Measurements from ENCODE around the gene TOR3A. TPM values are rescaled to one million over a fixed set of nuclear protein-coding genes. Genes with fewer than 3 reads are reported as not detected.

TOR3A gene
- total RNA-seq, 4 donors from 2014 or later = 31.9 to 48.8 (median 34.4) TPM

DNA sequence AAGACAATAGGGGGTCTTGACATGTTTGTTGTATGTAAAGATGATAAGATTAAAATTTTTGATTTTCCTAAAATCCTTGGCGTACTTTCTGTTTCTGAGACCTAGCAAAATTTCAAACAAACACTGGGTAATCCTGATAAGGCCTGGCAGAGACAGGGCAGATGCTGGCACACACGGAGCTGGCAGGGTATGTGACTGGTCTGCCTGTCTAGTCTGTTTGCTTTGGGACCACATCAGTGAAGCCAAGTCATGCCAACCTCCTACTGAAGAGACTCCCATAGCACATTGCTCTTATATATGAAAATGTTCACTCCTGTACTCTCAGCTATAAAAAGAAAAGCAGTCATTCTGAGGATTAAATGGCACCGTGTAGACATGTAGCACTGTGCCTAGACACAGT lies 14.1 kb downstream of the TOR3A start:
- no peak overlapping the region for H3K4me3 ChIP-seq
- H3K27ac ChIP-seq = no peak overlapping the region
- H3K9me3 ChIP-seq = no peaks in the 10 kb centered on the region
- H3K4me1 ChIP-seq = peaks cover 0 to 21% (median 12%) of the 10 kb centered on the region in 3 donors
- intact Hi-C loops (cut with DNase I) = no loop called here
- no peaks in the 10 kb centered on the region for H3K27me3 ChIP-seq
- TF ChIP-seq CTCF (IDR thresholded peaks at IDR 0.05) (no peak), POLR2A (IDR thresholded peaks at IDR 0.05) (no peak)
- peaks cover 4 to 73% (median 16%) of the 10 kb centered on the region in 3 donors for H3K36me3 ChIP-seq
- 78% methylated on average over 3 of the region's 3 CpGs for WGBS, 2 donors
- DNase-seq = no peak

- intact Hi-C loops (cut with DNase I) = no loop called here
- 89 to 98% methylated on average over 4 of the region's 4 CpGs for WGBS, 2 donors
- H3K4me3 ChIP-seq = no peak overlapping the region
These were observed 18.0 kb downstream of the TOR3A start for GRCh38 chr1:179099891-179100290.

DNA sequence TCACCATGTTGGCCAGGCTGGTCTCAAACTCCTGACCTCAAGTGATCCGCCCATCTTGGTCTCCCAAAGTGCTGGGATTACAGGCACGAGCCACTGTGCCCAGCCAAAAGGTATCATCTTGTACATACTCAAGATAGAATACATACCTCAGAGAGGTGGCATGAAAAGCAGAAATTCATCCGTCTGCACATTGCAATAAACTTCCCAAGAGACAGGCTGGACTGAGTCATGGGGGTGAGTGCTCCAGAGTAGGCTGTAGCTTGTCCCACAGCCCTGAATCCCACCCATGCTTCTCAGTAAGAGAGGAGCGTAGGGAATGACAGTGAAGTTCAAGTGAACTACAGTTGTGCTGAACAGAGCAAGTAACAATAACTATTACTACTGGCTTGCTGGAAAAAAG lies 19.7 kb downstream of the TOR3A start:
- no peak for TF ChIP-seq CTCF (IDR thresholded peaks at IDR 0.05)
- DNase-seq = no peak
- Histone ChIP-seq H3K4me3 (no peak overlapping the region), H3K9me3 (no peaks in the 10 kb centered on the region), H3K27me3 (no peaks in the 10 kb centered on the region), H3K4me1 (no peaks in the 10 kb centered on the region), H3K36me3 (peaks cover 0 to 25% (median 4%) of the 10 kb centered on the region in 3 donors), H3K27ac (no peak overlapping the region)
- WGBS, 2 donors = 96 to 100% methylated on average over 2 to 3 of the region's 4 CpGs
- intact Hi-C loops (cut with DNase I) = no loop called here

More at GRCh38 chr1:179099891-179100290, 18.0 kb downstream of the TOR3A start:
- peaks cover 4 to 39% (median 5%) of the 10 kb centered on the region in 3 donors for H3K36me3 ChIP-seq
- peaks cover 0 to 4% (median 0%) of the 10 kb centered on the region in 3 donors for H3K4me1 ChIP-seq
- no peaks in the 10 kb centered on the region for H3K27me3 ChIP-seq
- no peak for TF ChIP-seq CTCF (IDR thresholded peaks at IDR 0.05)
- H3K27ac ChIP-seq = no peak overlapping the region
- no peak for DNase-seq
- H3K9me3 ChIP-seq = no peaks in the 10 kb centered on the region

DNA sequence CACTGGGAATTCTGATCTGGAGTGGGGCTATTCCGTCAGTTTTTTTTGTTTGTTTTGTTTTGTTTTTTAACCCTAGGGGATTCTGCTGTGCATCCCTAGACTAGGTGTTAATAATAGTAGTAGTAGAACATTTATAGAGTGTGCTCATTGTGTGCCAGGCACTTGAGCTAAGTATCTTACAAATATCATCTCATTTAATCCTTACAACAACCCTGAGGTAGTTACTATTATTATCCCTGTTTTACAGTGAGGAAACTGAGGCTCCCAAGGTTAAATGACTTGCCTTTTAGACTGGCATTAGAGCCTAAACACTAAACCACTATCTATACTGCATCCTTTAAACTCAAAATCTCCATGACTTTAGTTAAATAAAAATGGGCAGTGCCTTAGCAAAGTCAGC lies 22.1 kb downstream of the TOR3A start:
- intact Hi-C loops (cut with DNase I) = no loop called here
- no peak overlapping the region for H3K4me3 ChIP-seq
- TF ChIP-seq CTCF (IDR thresholded peaks at IDR 0.05) (no peak), POLR2A (IDR thresholded peaks at IDR 0.05) (no peak)
- 94 to 100% methylated on average over 1 of the region's 1 CpG for WGBS, 2 donors
- H3K4me1 ChIP-seq = no peaks in the 10 kb centered on the region
- no peak overlapping the region for H3K27ac ChIP-seq
- peaks cover 5 to 31% (median 12%) of the 10 kb centered on the region in 3 donors for H3K36me3 ChIP-seq
- DNase-seq = no peak
- no peaks in the 10 kb centered on the region for H3K9me3 ChIP-seq
- no peaks in the 10 kb centered on the region for H3K27me3 ChIP-seq

- intact Hi-C loops (cut with DNase I) = no loop called here
- H3K4me1 ChIP-seq = no peaks in the 10 kb centered on the region
- DNase-seq = no peak
- H3K27me3 ChIP-seq = no peaks in the 10 kb centered on the region
- WGBS, 2 donors = 87 to 93% methylated on average over 3 of the region's 3 CpGs
- no peak for TF ChIP-seq CTCF (IDR thresholded peaks at IDR 0.05)
- H3K27ac ChIP-seq = no peak overlapping the region
- no peak overlapping the region for H3K4me3 ChIP-seq
- no peaks in the 10 kb centered on the region for H3K9me3 ChIP-seq
- H3K36me3 ChIP-seq = peaks cover 11 to 38% (median 19%) of the 10 kb centered on the region in 3 donors
These were observed 22.9 kb downstream of the TOR3A start for GRCh38 chr1:179104611-179105250.
